ENCODE measurements around the gene ANKRD34A. TPM values are rescaled to one million over a fixed set of nuclear protein-coding genes. Genes with fewer than 3 reads are reported as not detected.

Gene ANKRD34A
- total and polyA plus RNA-seq, 2 experiments from 2014 or later = 0.16 to 0.35 TPM

GRCh38 chr1:146012703-146013558 lies 48.6 kb upstream of the ANKRD34A start (continued):
- TF ChIP-seq ZNF462 (CRISPR knock-in tag; IDR thresholded peaks at IDR 0.05) = no peak

- Histone ChIP-seq H3K27me3 (ENCODE audit: insufficient read depth) (no peaks in the 10 kb centered on the region), H3F3A (replicated peaks; ENCODE audit: low read depth) (no peaks in the 10 kb centered on the region), H3K79me2 (replicated peaks; ENCODE audit: insufficient read depth) (no peaks in the 10 kb centered on the region), H3K36me3 (ENCODE audit: insufficient read depth) (no peaks in the 10 kb centered on the region), H3K4me3 (no peak overlapping the region), H4K20me1 (replicated peaks; ENCODE audit: insufficient read depth) (no peaks in the 10 kb centered on the region), H3K4me1 (ENCODE audit: insufficient read depth) (no peaks in the 10 kb centered on the region), H3K9me2 (ENCODE audit: insufficient read depth) (no peaks in the 10 kb centered on the region), H2AFZ (0 out of 2 replicates have a peak overlapping the region, but pooled peaks have one; percentile 29), H3K4me2 (no peak overlapping the region), H3K27ac (ENCODE audit: low read depth) (no peak overlapping the region)
- peaks cover 1% of the 10 kb centered on the region for H3K27me3 Mint-ChIP-seq (ENCODE audit: insufficient read depth, low read depth, poor library complexity)
- H3K27ac Mint-ChIP-seq = no peak overlapping the region
- DNase-seq (ENCODE audit: low spot score) (no peak), ATAC-seq (no peak)
- H3K4me1 Mint-ChIP-seq = peaks cover 3% of the 10 kb centered on the region; the same call in 2 of the 3 replicates
- H3K36me3 Mint-ChIP-seq (ENCODE audit: low read depth) = no peaks in the 10 kb centered on the region
- TF ChIP-seq JUNB (IDR thresholded peaks at IDR 0.05; ENCODE audit: unreplicated experiment) (no peak), CTCF (conservative IDR thresholded peaks at IDR 0.05; ENCODE audit: low read depth in 2 of 2) (no peak), REST (IDR thresholded peaks at IDR 0.05; ENCODE audit: unreplicated experiment) (no peak), POLR2AphosphoS5 (IDR thresholded peaks at IDR 0.05; ENCODE audit: low read depth) (no peak), EZH2phosphoT487 (IDR thresholded peaks at IDR 0.05; ENCODE audit: unreplicated experiment) (no peak), ZNF114 (CRISPR knock-in tag; IDR thresholded peaks at IDR 0.05) (no peak)
- H3K9me3 Mint-ChIP-seq = no peaks in the 10 kb centered on the region
- H3K4me3 Mint-ChIP-seq = no peak overlapping the region
Measured at GRCh38 chr1:146010126-146010738, 45.9 kb upstream of the ANKRD34A start.
